H1 (cell line): ENCODE results near the gene AGPAT3. TPM values are rescaled to one million over a fixed set of nuclear protein-coding genes. Genes with fewer than 3 reads are reported as not detected.

Experiments used
- BACH1 ChIP-seq: IDR thresholded peaks from 2 replicates; pipeline ENCODE4 v1.6.1; 2012; ENCODE audit warnings: low read length, improper control_type of control experiment
- BRCA1 ChIP-seq: IDR thresholded peaks from 2 replicates; pipeline ENCODE4 v1.6.1; 2012; ENCODE audit warnings: low read depth, low read length, improper control_type of control experiment
- CHD1 ChIP-seq: IDR thresholded peaks from 2 replicates; pipeline ENCODE4 v1.6.1; 2012; ENCODE audit warnings: low read depth, low read length, improper control_type of control experiment
- CTCF ChIP-seq, 3 experiments: IDR thresholded peaks; 1 replicate in 2 of 3; 2 replicates in 1 of 3; pipeline versions ENCODE4 v1.5.1 to v1.6.1; 2011; ENCODE audit warnings: low read length in 3 of 3, mild to moderate bottlenecking in 3 of 3, inconsistent platforms in 2 of 3, low read depth in 1 of 3, moderate library complexity in 1 of 3; ENCODE audit not compliant: insufficient read depth in 1 of 3; ENCODE audit errors: control extremely low read depth in 1 of 3
- E2F6 ChIP-seq: IDR thresholded peaks from 2 replicates; pipeline ENCODE4 v1.6.1; 2012; ENCODE audit warnings: inconsistent platforms
- FOSL1 ChIP-seq: IDR thresholded peaks from 2 replicates; pipeline ENCODE4 v1.6.1; 2011; ENCODE audit warnings: mild to moderate bottlenecking, low read depth, low read length, moderate library complexity; ENCODE audit not compliant: insufficient read depth
- HDAC6 ChIP-seq: IDR thresholded peaks from one replicate; pipeline ENCODE4 v1.7.1; 2012; ENCODE audit warnings: low read depth, mild to moderate bottlenecking, inconsistent platforms, low read length, moderate library complexity
- POLR2AphosphoS5 ChIP-seq: IDR thresholded peaks from 2 replicates; pipeline ENCODE4 v1.6.1; 2011; ENCODE audit warnings: low read depth, low read length
- RBBP5 ChIP-seq: IDR thresholded peaks from 2 replicates; pipeline ENCODE4 v1.7.1; 2012; ENCODE audit warnings: low read depth, mild to moderate bottlenecking, inconsistent platforms, low read length, moderate library complexity, borderline replicate concordance
- polyA plus RNA-seq, 7 experiments: library from polyadenylated mRNA; depleted of rRNA in 3 of 7; stranded (reverse) in 5 of 7; unstranded in 2 of 7; fragments of >200 nt in 5 of 7; fragments of 200-250 nt in 2 of 7; gene quantifications; 1 replicate in 5 of 7; 2 replicates in 1 of 7; 4 replicates in 1 of 7; pipeline versions ENCODE4 v1.2.1 to v1.2.3, GENCODE V29; 2011 to 2013; ENCODE audit warnings: missing spikeins in 2 of 7, mixed read lengths in 2 of 7
- total RNA-seq: library from RNA; stranded (reverse); fragmentation: NEBNext Ultra II Directional; extraction: Animal tissue kit (Norgen Biotek cat#: 25700); gene quantifications from 2 replicates; pipeline ENCODE4 v1.2.1, GENCODE V29; 2021

Gene AGPAT3
- total and polyA plus RNA-seq, 2 of the 8 experiments (the other 6 are each of a cell fraction or from before 2014, with no cell fraction given), result 5.8 to 7.3 TPM

- no peak for TF ChIP-seq CTCF (IDR thresholded peaks at IDR 0.05; ENCODE audit: control extremely low read depth in 1 of 3, insufficient read depth in 1 of 3, low read depth in 1 of 3, low read length in 3 of 3)
- no peak for TF ChIP-seq HDAC6
- no peak for TF ChIP-seq BACH1
- TF ChIP-seq BRCA1, result no peak
- TF ChIP-seq E2F6, result no peak
- TF ChIP-seq FOSL1, result no peak
- TF ChIP-seq RBBP5, result no peak
- no peak for TF ChIP-seq POLR2AphosphoS5
- TF ChIP-seq CHD1, result no peak
Measured at GRCh38 chr21:43866260-43866629, 1.2 kb downstream of the AGPAT3 start (continued).
